ENCODE measurements around the gene NCBP3. TPM values are rescaled to one million over a fixed set of nuclear protein-coding genes. Genes with fewer than 3 reads are reported as not detected.
A peak's percentile ranks its signal among the peaks of the same experiment; 100 is the strongest.

The NCBP3 gene
- total RNA-seq, 2 donors from 2014 or later: 23.4 to 34.2 TPM

DNA sequence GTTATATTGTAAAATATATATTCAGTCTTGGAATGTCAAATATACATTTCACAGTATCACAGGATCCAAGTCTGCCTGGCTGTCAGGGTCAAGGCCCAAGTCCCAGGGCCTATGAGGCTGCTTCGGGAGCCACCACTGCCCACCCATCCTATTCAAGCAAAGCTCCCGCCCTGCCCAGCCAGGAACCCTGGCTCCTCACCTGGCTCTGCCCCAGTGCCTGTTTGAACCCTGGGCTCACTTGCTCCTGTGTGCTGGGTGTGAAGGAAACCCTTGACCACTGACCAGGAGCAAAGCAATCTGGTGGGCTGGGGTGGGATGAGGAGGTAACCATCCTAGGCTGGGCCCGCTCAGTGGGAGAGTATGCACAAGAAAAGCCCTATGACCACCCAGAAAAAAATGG lies 72.1 kb downstream of the NCBP3 start:
- intact Hi-C loops (cut with DNase I): no loop called here
- no peak for DNase-seq
- 85 to 93% methylated on average over 3 of the region's 3 CpGs for WGBS, 2 donors

DNA sequence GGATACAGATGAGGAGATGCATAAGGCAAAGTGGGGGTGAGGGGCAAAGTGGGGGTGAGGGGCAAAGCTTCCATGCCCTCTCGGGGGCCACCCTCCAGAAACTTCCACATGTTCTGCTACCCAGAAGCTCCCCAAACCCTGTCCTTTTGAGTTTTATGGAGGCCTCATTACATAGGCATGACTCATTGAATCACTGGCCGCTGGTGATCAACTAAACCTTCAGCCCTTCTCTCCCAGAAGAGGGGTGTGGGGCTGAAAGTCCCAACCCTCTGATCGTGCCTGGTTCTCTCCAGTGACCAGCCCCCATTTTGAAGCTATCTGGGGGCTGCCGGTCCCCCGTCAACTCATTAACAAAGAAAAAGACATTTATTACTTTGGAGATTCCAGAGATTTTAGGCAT lies 72.5 kb downstream of the NCBP3 start:
- DNase-seq: no peak
- ATAC-seq: no peak
- intact Hi-C loops (cut with DNase I): no loop called here

More for the DNA sequence above, 72.1 kb downstream of the NCBP3 start:
- H3K27me3 ChIP-seq: no peaks in the 10 kb centered on the region
- no peaks in the 10 kb centered on the region for H3K36me3 ChIP-seq (replicated peaks in 1 of 2; ENCODE audit: insufficient read depth in 1 of 2, low read depth in 2 of 2)
- no peaks in the 10 kb centered on the region for H3K4me1 ChIP-seq
- no peak overlapping the region for H3K4me3 ChIP-seq
- TF ChIP-seq POLR2A (IDR thresholded peaks at IDR 0.05): no peak
- TF ChIP-seq, protein P1, sequence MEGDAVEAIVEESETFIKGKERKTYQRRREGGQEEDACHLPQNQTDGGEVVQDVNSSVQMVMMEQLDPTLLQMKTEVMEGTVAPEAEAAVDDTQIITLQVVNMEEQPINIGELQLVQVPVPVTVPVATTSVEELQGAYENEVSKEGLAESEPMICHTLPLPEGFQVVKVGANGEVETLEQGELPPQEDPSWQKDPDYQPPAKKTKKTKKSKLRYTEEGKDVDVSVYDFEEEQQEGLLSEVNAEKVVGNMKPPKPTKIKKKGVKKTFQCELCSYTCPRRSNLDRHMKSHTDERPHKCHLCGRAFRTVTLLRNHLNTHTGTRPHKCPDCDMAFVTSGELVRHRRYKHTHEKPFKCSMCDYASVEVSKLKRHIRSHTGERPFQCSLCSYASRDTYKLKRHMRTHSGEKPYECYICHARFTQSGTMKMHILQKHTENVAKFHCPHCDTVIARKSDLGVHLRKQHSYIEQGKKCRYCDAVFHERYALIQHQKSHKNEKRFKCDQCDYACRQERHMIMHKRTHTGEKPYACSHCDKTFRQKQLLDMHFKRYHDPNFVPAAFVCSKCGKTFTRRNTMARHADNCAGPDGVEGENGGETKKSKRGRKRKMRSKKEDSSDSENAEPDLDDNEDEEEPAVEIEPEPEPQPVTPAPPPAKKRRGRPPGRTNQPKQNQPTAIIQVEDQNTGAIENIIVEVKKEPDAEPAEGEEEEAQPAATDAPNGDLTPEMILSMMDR (IDR thresholded peaks at IDR 0.05): no peak
- no peaks in the 10 kb centered on the region for H3K9me3 ChIP-seq
- no peak for ATAC-seq
- H3K27ac ChIP-seq: no peak overlapping the region

DNA sequence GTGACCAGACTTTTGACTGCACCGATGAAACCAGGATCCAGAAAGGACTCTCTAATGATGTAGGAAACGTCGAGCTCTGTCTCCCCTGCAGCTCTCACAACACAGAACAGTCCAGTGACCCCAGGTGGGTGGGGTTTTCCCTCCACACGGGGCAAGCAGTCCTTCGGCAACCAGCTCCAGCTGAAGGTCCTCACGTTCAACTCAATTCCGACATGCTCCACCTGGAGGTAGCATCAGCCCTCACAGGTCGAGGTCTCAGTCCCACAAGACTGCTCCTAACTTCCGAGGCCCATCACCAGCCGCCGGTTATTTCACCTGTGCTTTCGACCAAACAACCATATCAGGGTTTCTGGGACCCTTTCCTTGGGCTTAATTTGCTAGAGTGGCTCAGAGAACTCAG lies 73.3 kb downstream of the NCBP3 start:
- Histone ChIP-seq H3K4me1 (no peaks in the 10 kb centered on the region), H3K9me3 (no peaks in the 10 kb centered on the region), H3K36me3 (replicated peaks in 1 of 2; ENCODE audit: insufficient read depth in 1 of 2, low read depth in 2 of 2) (no peaks in the 10 kb centered on the region), H3K27ac (no peak overlapping the region), H3K27me3 (no peaks in the 10 kb centered on the region), H3K4me3 (no peak overlapping the region)
- WGBS, 2 donors: 66 to 79% methylated on average over 6 to 12 of the region's 12 CpGs
- ATAC-seq: no peak
- TF ChIP-seq, protein P1 (IDR thresholded peaks at IDR 0.05): peak in 1 of 7 experiments; percentile 12
- no peak for TF ChIP-seq POLR2A (IDR thresholded peaks at IDR 0.05)
- no peak for DNase-seq
- intact Hi-C loops (cut with DNase I): no loop called here

More for the DNA sequence above, 72.5 kb downstream of the NCBP3 start:
- H3K9me3 ChIP-seq: no peaks in the 10 kb centered on the region
- TF ChIP-seq POLR2A (IDR thresholded peaks at IDR 0.05): no peak
- TF ChIP-seq, protein P1 (IDR thresholded peaks at IDR 0.05): no peak
- no peaks in the 10 kb centered on the region for H3K27me3 ChIP-seq
- WGBS, 2 donors: 76 to 80% methylated on average over 3 to 5 of the region's 5 CpGs
- H3K36me3 ChIP-seq (replicated peaks in 1 of 2; ENCODE audit: insufficient read depth in 1 of 2, low read depth in 2 of 2): no peaks in the 10 kb centered on the region
- no peak overlapping the region for H3K27ac ChIP-seq
- H3K4me3 ChIP-seq: no peak overlapping the region
- no peaks in the 10 kb centered on the region for H3K4me1 ChIP-seq

DNA sequence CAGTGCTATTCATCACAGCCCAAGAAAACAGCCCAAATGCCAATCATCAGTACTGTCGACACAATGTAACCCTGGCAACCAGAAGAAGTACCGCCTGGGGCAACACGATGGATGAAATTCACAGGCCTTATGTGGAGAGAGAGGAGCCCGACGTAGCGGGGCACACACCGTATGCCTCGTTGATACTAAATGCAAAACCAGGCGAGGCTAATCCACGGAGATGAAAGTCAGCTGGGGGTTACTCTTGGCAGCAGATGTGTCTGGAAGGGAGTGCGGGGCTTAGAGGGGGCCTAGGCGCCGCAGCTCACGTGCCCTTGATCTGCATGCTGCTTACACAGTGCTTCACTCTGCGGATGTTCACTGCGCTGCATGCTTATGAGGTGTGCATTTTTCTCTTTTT lies 74.9 kb downstream of the NCBP3 start:
- TF ChIP-seq, protein P1 (IDR thresholded peaks at IDR 0.05): no peak
- no peak for TF ChIP-seq POLR2A (IDR thresholded peaks at IDR 0.05)
- H3K36me3 ChIP-seq (replicated peaks in 1 of 2; ENCODE audit: insufficient read depth in 1 of 2, low read depth in 2 of 2): no peaks in the 10 kb centered on the region

DNA sequence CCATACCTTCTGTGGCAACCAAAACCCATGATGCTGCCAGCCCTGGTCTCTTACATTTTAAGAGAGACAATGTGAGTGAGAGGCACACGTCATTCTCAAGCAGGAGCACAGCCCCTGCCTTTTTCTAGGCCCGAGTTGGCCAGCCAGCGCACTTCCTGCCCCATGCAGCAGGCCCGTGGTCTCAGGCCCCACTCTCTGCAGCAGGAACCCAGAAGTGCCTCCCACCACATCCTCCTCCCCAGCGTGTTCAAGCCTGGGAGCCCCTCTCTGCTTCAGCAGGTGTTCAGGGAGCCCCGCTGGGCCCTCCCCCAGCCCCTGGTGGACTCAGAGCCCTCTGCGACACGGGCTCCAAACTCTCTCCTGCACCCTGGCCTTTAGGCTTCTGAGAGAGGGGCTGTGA lies 75.6 kb downstream of the NCBP3 start:
- TF ChIP-seq POLR2A (IDR thresholded peaks at IDR 0.05): no peak
- TF ChIP-seq, protein P1 (IDR thresholded peaks at IDR 0.05): no peak
- ATAC-seq: no peak
- Histone ChIP-seq H3K4me3 (no peak overlapping the region), H3K27me3 (no peaks in the 10 kb centered on the region), H3K4me1 (no peaks in the 10 kb centered on the region), H3K36me3 (replicated peaks in 1 of 2; ENCODE audit: insufficient read depth in 1 of 2, low read depth in 2 of 2) (no peaks in the 10 kb centered on the region), H3K27ac (no peak overlapping the region), H3K9me3 (no peaks in the 10 kb centered on the region)
- 28 to 40% methylated on average over 4 to 8 of the region's 8 CpGs for whole genome bisulfite sequencing, 2 donors
- intact Hi-C loops (cut with DNase I): no loop called here
- DNase-seq: peak in 1 of 4 donors; percentile 25

More for the DNA sequence above, 74.9 kb downstream of the NCBP3 start:
- Histone ChIP-seq H3K4me1 (no peaks in the 10 kb centered on the region), H3K4me3 (no peak overlapping the region), H3K9me3 (no peaks in the 10 kb centered on the region), H3K27me3 (no peaks in the 10 kb centered on the region), H3K27ac (no peak overlapping the region)
- ATAC-seq (no peak), DNase-seq (no peak)
- intact Hi-C loops (cut with DNase I): no loop called here
- 68 to 72% methylated on average over 16 of the region's 16 CpGs for WGBS, 2 donors

All from body of pancreas (tissue), 4 donors.